ENCODE measurements around the gene RNU7-1. TPM values are rescaled to one million over a fixed set of nuclear protein-coding genes. Genes with fewer than 3 reads are reported as not detected.

The RNU7-1 gene
- total and polyA plus RNA-seq, 9 of the 15 experiments (the other 6 are each of a cell fraction or from before 2014, with no cell fraction given) = not detected

DNA sequence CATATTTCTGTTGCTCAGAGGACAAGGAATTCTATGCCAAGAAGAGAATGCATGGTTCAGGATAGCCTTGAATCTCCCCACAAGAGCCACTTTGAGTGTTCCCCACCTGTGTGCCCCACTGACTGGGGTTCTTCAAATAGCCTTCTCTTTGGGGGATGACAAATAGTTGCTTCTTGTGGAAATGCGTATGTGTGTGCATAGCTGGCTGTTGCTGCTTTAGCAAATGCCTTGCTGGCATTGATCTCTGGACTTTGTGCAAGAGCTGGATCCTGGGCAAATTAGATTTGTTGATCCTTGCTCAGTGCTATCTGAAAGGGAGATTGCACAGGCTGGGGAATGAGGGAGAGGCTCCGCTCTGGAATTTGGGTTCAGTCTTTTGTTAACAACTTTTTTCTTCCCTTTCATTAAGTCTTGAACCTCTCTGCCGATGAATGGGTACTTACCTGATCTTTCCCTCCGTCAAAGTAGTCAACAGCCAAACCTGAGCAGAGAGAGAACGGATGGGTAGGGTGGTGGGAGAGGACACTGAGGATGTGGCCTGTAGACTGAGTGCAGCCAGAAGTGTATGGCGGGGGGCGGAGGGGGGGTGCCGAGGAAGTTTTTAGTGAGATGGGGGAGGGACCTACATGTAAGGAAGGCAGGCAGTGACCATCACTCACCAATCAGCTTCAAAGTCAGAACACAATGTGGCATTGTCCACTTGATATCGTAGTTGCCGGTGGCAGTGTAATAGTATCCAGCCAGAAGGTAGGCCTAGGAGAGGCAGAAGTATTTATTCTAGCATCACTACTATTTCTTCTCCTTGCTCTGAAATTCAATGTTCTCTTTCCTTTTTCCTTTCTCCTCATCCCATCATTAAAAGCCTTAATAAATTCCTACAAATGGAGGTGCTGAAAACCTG, 37.8 kb downstream of the RNU7-1 start:
- Histone ChIP-seq H3K27me3 (ENCODE audit: control insufficient read depth in 2 of 2, insufficient read depth in 2 of 2, low read length in 2 of 2) (no peaks in the 10 kb centered on the region), H3K9me3 (replicated peaks; ENCODE audit: control insufficient read depth, insufficient read depth, low read depth, low read length) (no peaks in the 10 kb centered on the region), H4K20me1 (replicated peaks; ENCODE audit: control insufficient read depth, insufficient read depth, low read length) (no peaks in the 10 kb centered on the region), H3K4me3 (no peak overlapping the region), H2AFZ (ENCODE audit: low read depth, low read length) (no peak overlapping the region), H3K4me1 (replicated peaks in 1 of 2; ENCODE audit: control insufficient read depth in 2 of 2, insufficient read depth in 2 of 2, low read length in 2 of 2) (peaks cover 0 to 4% of the 10 kb centered on the region in 2 experiments; a peak in 1 of 5 replicates), H3K27ac (ENCODE audit: extremely low read depth, low read depth, low read length) (no peak overlapping the region), H3K36me3 (ENCODE audit: control insufficient read depth, insufficient read depth, low read length) (peaks cover 70% of the 10 kb centered on the region), H3K9me1 (ENCODE audit: control insufficient read depth, insufficient read depth, low read length) (no peaks in the 10 kb centered on the region), H3K79me2 (ENCODE audit: control insufficient read depth, insufficient read depth, low read length) (no peaks in the 10 kb centered on the region), H3K9ac (ENCODE audit: insufficient read depth in 1 of 2, low read depth in 2 of 2, low read length in 2 of 2) (no peak overlapping the region), H3K4me2 (ENCODE audit: insufficient read depth, low read length) (no peak overlapping the region)
- in situ Hi-C loops (cut with MboI) (no loop called here), intact Hi-C loops (cut with micrococcal nuclease) (no loop called here)
- ChIA-PET CTCF (ENCODE audit: low intra/inter-chr PET ratio) (no interaction called here), POLR2A (interaction anchor here (0.6 to 1.0 kb wide), 2 partner anchors 15 to 1265 kb away, joined by 3 read pairs; no protein-coding TSS in a partner anchor)
- WGBS (ENCODE audit: insufficient coverage, low coverage, missing lambda C conversion rate) = 93% methylated on average over 5 of the region's 10 CpGs
- no peak for DNase-seq (ENCODE audit: extremely low read depth in 1 of 4, low spot score in 3 of 4)
- BruUV-seq (replicated peaks) = no TSS peak
- no peak for FAIRE-seq
- ATAC-seq = no peak
- no peak for TF ChIP-seq ZBTB8A (IDR thresholded peaks at IDR 0.05; ENCODE audit: partially characterized antibody)
- no peak for TF ChIP-seq THRAP3 (IDR thresholded peaks at IDR 0.05; ENCODE audit: borderline replicate concordance)
- no peak for TF ChIP-seq MAFF (IDR thresholded peaks at IDR 0.05; ENCODE audit: low read length)
- no peak for TF ChIP-seq JUNB (CRISPR knock-in tag; conservative IDR thresholded peaks at IDR 0.05)
- TF ChIP-seq ZNF224 (CRISPR knock-in tag; IDR thresholded peaks at IDR 0.05) = no peak
- TF ChIP-seq ZNF785 (CRISPR knock-in tag; IDR thresholded peaks at IDR 0.05) = no peak

Data from K562 (cell line).